Measurements from ENCODE around the gene CYP2A6.
"Not testable (repeated sequence)": the region's sequence is repeated elsewhere in the genome, so short reads cannot be mapped to it uniquely, and the experiment has no call there.

The CYP2A6 gene

DNA sequence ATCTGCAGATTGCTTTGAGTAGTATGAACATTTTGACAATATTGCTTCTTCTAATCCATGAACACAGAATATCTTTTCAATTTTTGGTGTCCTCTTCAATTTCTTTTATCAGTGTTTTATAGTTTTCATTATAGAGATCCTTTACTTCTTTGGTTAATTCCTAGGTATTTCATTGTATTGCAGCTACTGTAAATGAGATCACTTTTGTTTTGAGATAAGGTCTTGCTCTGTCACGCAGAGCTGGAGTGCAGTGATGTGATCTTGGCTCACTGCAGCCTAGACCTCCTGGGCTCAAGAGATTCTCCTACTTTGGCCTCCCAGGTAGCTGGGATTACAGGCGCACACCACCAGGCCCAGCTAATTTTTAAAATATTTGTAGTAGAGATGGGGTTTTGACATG, 22.0 kb upstream of the CYP2A6 start:
- Histone ChIP-seq H3K27me3 (ENCODE audit: low read depth, low read length) (peaks cover 7% of the 10 kb centered on the region), H3K27ac (ENCODE audit: low read length) (no peak overlapping the region), H3K4me2 (ENCODE audit: low read length) (no peak overlapping the region), H2AFZ (ENCODE audit: low read depth, low read length) (no peak overlapping the region), H3K36me3 (replicated peaks; ENCODE audit: low read depth, low read length) (no peaks in the 10 kb centered on the region), H4K20me1 (ENCODE audit: insufficient read depth, low read length) (no peaks in the 10 kb centered on the region), H3K79me2 (ENCODE audit: low read length) (no peaks in the 10 kb centered on the region), H3K4me1 (ENCODE audit: low read length) (no peaks in the 10 kb centered on the region), H3K9me3 (ENCODE audit: insufficient read depth, low read length) (no peaks in the 10 kb centered on the region), H3K9ac (ENCODE audit: low read length) (no peak overlapping the region), H3K4me3 (ENCODE audit: low read length) (no peak overlapping the region)
- TF ChIP-seq, protein P1, sequence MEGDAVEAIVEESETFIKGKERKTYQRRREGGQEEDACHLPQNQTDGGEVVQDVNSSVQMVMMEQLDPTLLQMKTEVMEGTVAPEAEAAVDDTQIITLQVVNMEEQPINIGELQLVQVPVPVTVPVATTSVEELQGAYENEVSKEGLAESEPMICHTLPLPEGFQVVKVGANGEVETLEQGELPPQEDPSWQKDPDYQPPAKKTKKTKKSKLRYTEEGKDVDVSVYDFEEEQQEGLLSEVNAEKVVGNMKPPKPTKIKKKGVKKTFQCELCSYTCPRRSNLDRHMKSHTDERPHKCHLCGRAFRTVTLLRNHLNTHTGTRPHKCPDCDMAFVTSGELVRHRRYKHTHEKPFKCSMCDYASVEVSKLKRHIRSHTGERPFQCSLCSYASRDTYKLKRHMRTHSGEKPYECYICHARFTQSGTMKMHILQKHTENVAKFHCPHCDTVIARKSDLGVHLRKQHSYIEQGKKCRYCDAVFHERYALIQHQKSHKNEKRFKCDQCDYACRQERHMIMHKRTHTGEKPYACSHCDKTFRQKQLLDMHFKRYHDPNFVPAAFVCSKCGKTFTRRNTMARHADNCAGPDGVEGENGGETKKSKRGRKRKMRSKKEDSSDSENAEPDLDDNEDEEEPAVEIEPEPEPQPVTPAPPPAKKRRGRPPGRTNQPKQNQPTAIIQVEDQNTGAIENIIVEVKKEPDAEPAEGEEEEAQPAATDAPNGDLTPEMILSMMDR (IDR thresholded peaks at IDR 0.05; ENCODE audit: low read depth, low read length) = no peak
- TF ChIP-seq EZH2phosphoT487 (IDR thresholded peaks at IDR 0.05; ENCODE audit: low read depth) = no peak

- no peaks in the 10 kb centered on the region for H3K4me1 ChIP-seq (ENCODE audit: low read length)
- H3K9ac ChIP-seq (ENCODE audit: low read length) = no peak overlapping the region
- no peaks in the 10 kb centered on the region for H3K36me3 ChIP-seq (replicated peaks; ENCODE audit: low read depth, low read length)
- no peak overlapping the region for H3K4me2 ChIP-seq (ENCODE audit: low read length)
- no peaks in the 10 kb centered on the region for H4K20me1 ChIP-seq (ENCODE audit: insufficient read depth, low read length)
- no peaks in the 10 kb centered on the region for H3K79me2 ChIP-seq (ENCODE audit: low read length)
- no peak for TF ChIP-seq EZH2phosphoT487 (IDR thresholded peaks at IDR 0.05; ENCODE audit: low read depth)
- TF ChIP-seq, protein P1 (IDR thresholded peaks at IDR 0.05; ENCODE audit: low read depth, low read length) = no peak
- H3K27ac ChIP-seq (ENCODE audit: low read length) = no peak overlapping the region
- H3K9me3 ChIP-seq (ENCODE audit: insufficient read depth, low read length) = no peaks in the 10 kb centered on the region
- no peak overlapping the region for H3K4me3 ChIP-seq (ENCODE audit: low read length)
- H3K27me3 ChIP-seq (ENCODE audit: low read depth, low read length) = peaks cover 3% of the 10 kb centered on the region
- no peak overlapping the region for H2AFZ ChIP-seq (ENCODE audit: low read depth, low read length)
Measured at GRCh38 chr19:40867701-40868100, 17.5 kb upstream of the CYP2A6 start.

- H4K20me1 ChIP-seq (ENCODE audit: insufficient read depth, low read length); H3K27me3 ChIP-seq (ENCODE audit: low read depth, low read length); H3K4me2 ChIP-seq (ENCODE audit: low read length); H3K27ac ChIP-seq (ENCODE audit: low read length); H2AFZ ChIP-seq (ENCODE audit: low read depth, low read length); H3K9me3 ChIP-seq (ENCODE audit: insufficient read depth, low read length); H3K4me1 ChIP-seq (ENCODE audit: low read length); H3K79me2 ChIP-seq (ENCODE audit: low read length); H3K4me3 ChIP-seq (ENCODE audit: low read length); H3K36me3 ChIP-seq (replicated peaks; ENCODE audit: low read depth, low read length); H3K9ac ChIP-seq (ENCODE audit: low read length): not testable (repeated sequence)
Measured at GRCh38 chr19:40864739-40865496, 14.7 kb upstream of the CYP2A6 start.

GRCh38 chr19:40862785-40863184, 12.5 kb upstream of the CYP2A6 start:
- H3K4me3 ChIP-seq (ENCODE audit: low read length) = no peak overlapping the region
- TF ChIP-seq, protein P1 (IDR thresholded peaks at IDR 0.05; ENCODE audit: low read depth, low read length) = no peak
- no peak for TF ChIP-seq EZH2phosphoT487 (IDR thresholded peaks at IDR 0.05; ENCODE audit: low read depth)
- H3K27ac ChIP-seq (ENCODE audit: low read length) = no peak overlapping the region

More at GRCh38 chr19:40862785-40863184, 12.5 kb upstream of the CYP2A6 start:
- no peaks in the 10 kb centered on the region for H3K79me2 ChIP-seq (ENCODE audit: low read length)
- no peak overlapping the region for H2AFZ ChIP-seq (ENCODE audit: low read depth, low read length)
- no peaks in the 10 kb centered on the region for H3K36me3 ChIP-seq (replicated peaks; ENCODE audit: low read depth, low read length)
- H3K9me3 ChIP-seq (ENCODE audit: insufficient read depth, low read length) = no peaks in the 10 kb centered on the region
- H3K27me3 ChIP-seq (ENCODE audit: low read depth, low read length) = peaks cover 21% of the 10 kb centered on the region
- H3K4me2 ChIP-seq (ENCODE audit: low read length) = no peak overlapping the region
- no peak overlapping the region for H3K9ac ChIP-seq (ENCODE audit: low read length)
- H4K20me1 ChIP-seq (ENCODE audit: insufficient read depth, low read length) = no peaks in the 10 kb centered on the region
- no peaks in the 10 kb centered on the region for H3K4me1 ChIP-seq (ENCODE audit: low read length)
